DMS114 treated with DMSO at 0.1 percent for 48 hours (cell line): ENCODE data around the gene SPINDOC.
"Not testable (repeated sequence)": the region's sequence is repeated elsewhere in the genome, so short reads cannot be mapped to it uniquely, and the experiment has no call there.

Source experiments
- DNase-seq: peaks from one replicate; lab custom pipeline; 2025; ENCODE audit not compliant: unreplicated experiment; lab: John Stamatoyannopoulos, UW

Gene SPINDOC

GRCh38 chr11:63785823-63786222 lies 27.4 kb upstream of the SPINDOC start:
- no peak for DNase-seq

- DNase-seq = no peak
Measured at GRCh38 chr11:63791495-63792167, 21.6 kb upstream of the SPINDOC start.

- no peak for DNase-seq
Measured at GRCh38 chr11:63793161-63793560, 20.1 kb upstream of the SPINDOC start.

GRCh38 chr11:63795066-63795465 lies 18.2 kb upstream of the SPINDOC start:
- no peak for DNase-seq

- no peak for DNase-seq
Measured at GRCh38 chr11:63800921-63801320, 12.3 kb upstream of the SPINDOC start.

- DNase-seq = no peak
Measured at GRCh38 chr11:63802637-63803414, 10.4 kb upstream of the SPINDOC start.

- no peak for DNase-seq
Measured at GRCh38 chr11:63804259-63804658, 9.0 kb upstream of the SPINDOC start.

GRCh38 chr11:63805844-63806415 lies 7.3 kb upstream of the SPINDOC start:
- no peak for DNase-seq

- DNase-seq = not testable (repeated sequence)
Measured at GRCh38 chr11:63810383-63810782, 2.9 kb upstream of the SPINDOC start.

- no peak for DNase-seq
Measured at GRCh38 chr11:63811522-63811921, 1.7 kb upstream of the SPINDOC start.

- no peak for DNase-seq
Measured at GRCh38 chr11:63813563-63814382, 517 bp downstream of the SPINDOC start.

GRCh38 chr11:63814383-63814736 lies 1.1 kb downstream of the SPINDOC start:
- DNase-seq = no peak

GRCh38 chr11:63816166-63816565 lies 2.9 kb downstream of the SPINDOC start:
- DNase-seq = no peak

GRCh38 chr11:63816732-63817131 lies 3.5 kb downstream of the SPINDOC start:
- DNase-seq = no peak

GRCh38 chr11:63817758-63818498 lies 4.7 kb downstream of the SPINDOC start:
- DNase-seq = no peak

- no peak for DNase-seq
Measured at GRCh38 chr11:63818609-63819008, 5.4 kb downstream of the SPINDOC start.

GRCh38 chr11:63821411-63821810 lies 8.2 kb downstream of the SPINDOC start:
- DNase-seq = no peak

GRCh38 chr11:63826471-63827190 lies 13.4 kb downstream of the SPINDOC start:
- DNase-seq = no peak

- DNase-seq = peak; percentile 30
Measured at GRCh38 chr11:63829823-63830489, 16.7 kb downstream of the SPINDOC start.

GRCh38 chr11:63831326-63831725 lies 18.1 kb downstream of the SPINDOC start:
- no peak for DNase-seq
